Measurements from ENCODE around the gene PAQR7. TPM values are rescaled to one million over a fixed set of nuclear protein-coding genes. Genes with fewer than 3 reads are reported as not detected.

The PAQR7 gene
- total RNA-seq, 1 donor from 2014 or later = 9.3 TPM

DNA sequence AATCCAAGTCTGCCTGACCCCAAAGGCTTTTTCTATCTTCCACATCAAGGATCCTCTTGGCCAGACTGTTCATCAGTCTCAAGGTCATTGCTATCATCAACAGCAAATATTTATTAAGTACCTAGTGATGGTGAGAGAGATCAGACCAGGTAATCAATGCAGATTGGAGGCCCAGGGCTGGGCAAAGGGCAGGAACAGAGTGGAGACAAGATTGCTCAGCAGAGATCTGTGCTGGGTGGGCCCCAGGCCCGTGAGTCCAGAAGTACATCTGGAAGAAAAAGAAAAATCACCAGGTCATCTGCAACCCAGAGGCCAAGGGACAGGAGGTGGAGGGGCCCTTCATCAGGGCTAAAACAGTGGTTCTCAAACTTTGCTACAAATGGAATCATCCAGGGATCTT, 10.1 kb upstream of the PAQR7 start:
- intact Hi-C loops (cut with DNase I) = no loop called here
- no peaks in the 10 kb centered on the region for H3K36me3 ChIP-seq
- DNase-seq (no peak), ATAC-seq (no peak)
- H3K27ac ChIP-seq = no peak overlapping the region
- no peak overlapping the region for H3K4me3 ChIP-seq
- no peaks in the 10 kb centered on the region for H3K9me3 ChIP-seq
- H3K27me3 ChIP-seq (ENCODE audit: low read depth) = no peaks in the 10 kb centered on the region
- peaks cover 10% of the 10 kb centered on the region for H3K4me1 ChIP-seq
- TF ChIP-seq, protein P1, sequence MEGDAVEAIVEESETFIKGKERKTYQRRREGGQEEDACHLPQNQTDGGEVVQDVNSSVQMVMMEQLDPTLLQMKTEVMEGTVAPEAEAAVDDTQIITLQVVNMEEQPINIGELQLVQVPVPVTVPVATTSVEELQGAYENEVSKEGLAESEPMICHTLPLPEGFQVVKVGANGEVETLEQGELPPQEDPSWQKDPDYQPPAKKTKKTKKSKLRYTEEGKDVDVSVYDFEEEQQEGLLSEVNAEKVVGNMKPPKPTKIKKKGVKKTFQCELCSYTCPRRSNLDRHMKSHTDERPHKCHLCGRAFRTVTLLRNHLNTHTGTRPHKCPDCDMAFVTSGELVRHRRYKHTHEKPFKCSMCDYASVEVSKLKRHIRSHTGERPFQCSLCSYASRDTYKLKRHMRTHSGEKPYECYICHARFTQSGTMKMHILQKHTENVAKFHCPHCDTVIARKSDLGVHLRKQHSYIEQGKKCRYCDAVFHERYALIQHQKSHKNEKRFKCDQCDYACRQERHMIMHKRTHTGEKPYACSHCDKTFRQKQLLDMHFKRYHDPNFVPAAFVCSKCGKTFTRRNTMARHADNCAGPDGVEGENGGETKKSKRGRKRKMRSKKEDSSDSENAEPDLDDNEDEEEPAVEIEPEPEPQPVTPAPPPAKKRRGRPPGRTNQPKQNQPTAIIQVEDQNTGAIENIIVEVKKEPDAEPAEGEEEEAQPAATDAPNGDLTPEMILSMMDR (IDR thresholded peaks at IDR 0.05) = no peak

DNA sequence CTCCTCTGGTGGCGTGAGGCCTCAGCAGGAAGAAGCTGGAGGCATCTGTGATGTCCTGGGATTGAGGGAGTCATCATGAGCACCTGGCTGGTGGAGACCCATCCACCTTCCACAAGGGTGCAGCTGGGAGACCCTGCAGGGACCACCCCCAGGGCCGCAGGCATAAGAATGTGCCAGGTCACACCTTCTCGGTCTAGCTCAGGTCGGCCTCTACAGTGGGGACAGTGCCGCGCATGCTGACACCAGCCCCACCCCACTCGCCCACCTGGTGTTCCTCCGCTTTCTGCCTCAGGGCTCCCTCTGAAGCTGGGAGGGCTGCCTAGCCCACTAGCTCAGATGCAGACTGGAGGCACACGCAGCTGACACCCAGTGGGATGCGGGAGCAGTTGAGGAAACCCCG, 5.8 kb upstream of the PAQR7 start:
- ATAC-seq = no peak
- TF ChIP-seq, protein P1 (IDR thresholded peaks at IDR 0.05) = no peak
- intact Hi-C loops (cut with DNase I) = no loop called here
- Histone ChIP-seq H3K27me3 (ENCODE audit: low read depth) (no peaks in the 10 kb centered on the region), H3K27ac (no peak overlapping the region), H3K4me3 (no peak overlapping the region), H3K36me3 (no peaks in the 10 kb centered on the region), H3K9me3 (no peaks in the 10 kb centered on the region), H3K4me1 (no peaks in the 10 kb centered on the region)
- DNase-seq = no peak

DNA sequence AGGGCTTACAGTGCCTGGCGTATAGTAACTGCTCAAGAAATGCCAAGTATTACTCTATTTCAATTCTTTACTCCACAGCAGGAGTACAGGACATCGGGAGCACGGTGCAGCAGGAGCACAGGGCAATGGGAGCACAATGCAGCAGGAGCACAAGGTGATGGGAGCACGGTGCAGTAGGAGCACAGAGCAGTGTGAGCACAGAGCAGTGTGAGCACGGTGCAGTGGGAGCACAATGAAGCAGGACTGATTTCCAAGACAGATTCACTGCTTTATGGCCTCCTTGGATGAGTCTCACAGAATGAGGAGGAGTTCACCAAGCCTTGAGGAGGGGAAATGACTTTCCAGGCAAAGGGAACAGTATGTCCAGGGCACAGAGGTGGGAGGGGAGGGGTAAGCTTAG, 5.0 kb upstream of the PAQR7 start:
- Histone ChIP-seq H3K36me3 (no peaks in the 10 kb centered on the region), H3K9me3 (no peaks in the 10 kb centered on the region), H3K27me3 (ENCODE audit: low read depth) (no peaks in the 10 kb centered on the region), H3K27ac (no peak overlapping the region), H3K4me3 (no peak overlapping the region), H3K4me1 (no peaks in the 10 kb centered on the region)
- TF ChIP-seq, protein P1 (IDR thresholded peaks at IDR 0.05) = no peak
- intact Hi-C loops (cut with DNase I) = no loop called here
- no peak for DNase-seq
- ATAC-seq = no peak

DNA sequence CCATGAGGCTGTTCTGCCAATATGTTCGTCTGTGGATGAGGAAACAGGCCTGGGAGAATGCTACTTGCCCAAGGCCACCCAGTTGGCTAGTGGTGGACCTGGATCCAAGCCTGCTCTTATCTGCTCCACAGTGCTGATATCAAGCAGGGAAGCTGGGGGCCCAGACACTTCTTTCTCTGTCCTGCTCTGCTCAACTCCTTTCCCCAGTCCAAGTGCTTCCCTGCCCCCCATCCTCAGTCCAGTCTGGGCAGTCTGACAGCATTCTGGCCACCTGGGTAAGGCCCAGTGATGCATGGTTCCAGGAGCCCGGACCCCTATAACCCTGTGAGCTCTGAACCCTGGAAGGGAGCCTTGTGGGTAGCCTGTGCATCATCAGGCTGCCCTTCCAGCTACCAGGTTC, 4.2 kb upstream of the PAQR7 start:
- no peak for DNase-seq
- no peak for ATAC-seq
- Histone ChIP-seq H3K9me3 (no peaks in the 10 kb centered on the region), H3K27me3 (ENCODE audit: low read depth) (no peaks in the 10 kb centered on the region), H3K4me3 (no peak overlapping the region), H3K4me1 (peaks cover 3% of the 10 kb centered on the region), H3K27ac (no peak overlapping the region), H3K36me3 (no peaks in the 10 kb centered on the region)
- intact Hi-C loops (cut with DNase I) = no loop called here
- TF ChIP-seq, protein P1 (IDR thresholded peaks at IDR 0.05) = no peak

DNA sequence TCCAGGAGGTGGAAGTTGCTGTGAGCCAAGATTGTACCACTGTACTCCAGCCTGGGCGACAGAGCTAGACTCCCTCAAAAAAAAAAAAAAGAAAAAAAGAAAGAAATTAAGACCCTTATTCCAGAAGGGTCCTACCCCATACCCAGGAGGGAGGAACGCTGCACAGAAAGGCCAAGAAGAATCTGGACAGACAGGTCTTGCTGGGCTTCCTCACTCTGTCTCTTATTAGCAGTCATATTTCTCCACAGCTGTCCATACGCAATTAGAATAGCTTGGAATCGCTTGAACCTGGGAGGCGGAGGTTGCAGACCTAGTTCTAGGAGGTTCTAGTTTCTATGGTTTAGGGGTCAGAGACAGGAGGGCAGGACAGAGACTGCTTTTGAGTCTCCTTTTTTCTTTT, 3.2 kb upstream of the PAQR7 start:
- Histone ChIP-seq H3K36me3 (no peaks in the 10 kb centered on the region), H3K9me3 (no peaks in the 10 kb centered on the region), H3K4me1 (peaks cover 10% of the 10 kb centered on the region), H3K4me3 (no peak overlapping the region), H3K27me3 (ENCODE audit: low read depth) (no peaks in the 10 kb centered on the region), H3K27ac (no peak overlapping the region)
- TF ChIP-seq, protein P1 (IDR thresholded peaks at IDR 0.05) = no peak
- DNase-seq = no peak
- intact Hi-C loops (cut with DNase I) = no loop called here
- no peak for ATAC-seq

DNA sequence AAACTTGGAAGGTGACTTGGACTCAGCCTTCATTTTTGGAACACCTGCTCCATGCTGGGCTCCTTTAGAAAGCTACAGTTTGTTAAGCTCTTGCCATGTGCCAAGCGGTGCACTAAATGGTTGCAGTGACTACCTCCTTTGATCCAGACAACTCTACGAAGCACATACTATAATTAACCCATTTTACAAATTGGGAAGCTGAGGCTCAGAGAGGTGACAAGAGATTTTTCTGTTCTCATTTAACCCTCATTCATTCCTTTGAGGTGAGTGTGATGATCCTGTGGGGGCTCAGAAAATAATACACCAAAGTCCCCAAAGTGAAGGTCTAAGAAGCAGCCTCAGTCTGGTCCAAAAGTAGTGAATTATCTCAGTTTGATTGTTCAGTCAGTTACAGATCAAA, 1.6 kb upstream of the PAQR7 start:
- Histone ChIP-seq H3K27ac (no peak overlapping the region), H3K4me1 (peaks cover 26% of the 10 kb centered on the region), H3K36me3 (no peaks in the 10 kb centered on the region), H3K9me3 (no peaks in the 10 kb centered on the region), H3K4me3 (no peak overlapping the region), H3K27me3 (ENCODE audit: low read depth) (no peaks in the 10 kb centered on the region)
- TF ChIP-seq, protein P1 (IDR thresholded peaks at IDR 0.05) = no peak
- intact Hi-C loops (cut with DNase I) = no loop called here
- ATAC-seq (no peak), DNase-seq (no peak)

Data from lower lobe of right lung (tissue), 2 donors.